Stimulated activated memory B cell treated with anti-CD40 and anti-IgM and Interleukin-4, amounts not matched to agents 10 μg/mL and 1 μg/mL and 100 μg/mL, for 72 hours (primary cell): ENCODE data around the gene SLX1A.
"Not testable (repeated sequence)": the region's sequence is repeated elsewhere in the genome, so short reads cannot be mapped to it uniquely, and the experiment has no call there.

Experiments
- ATAC-seq: fragments of 150-1000 bp; cut with Tn5 transposase; 2 replicates; pipeline ENCODE4 v1.10.0; 2021
- H3K27ac Mint-ChIP-seq: one replicate; pipeline ENCODE4 v1.8.0; 2022; ENCODE audit warnings: mild to moderate bottlenecking, mixed read lengths
- H3K27me3 Mint-ChIP-seq: one replicate; pipeline ENCODE4 v1.8.0; 2022; ENCODE audit warnings: mixed read lengths
- H3K36me3 Mint-ChIP-seq: one replicate; pipeline ENCODE4 v1.8.0; 2022; ENCODE audit warnings: mixed read lengths
- H3K4me1 Mint-ChIP-seq: one replicate; pipeline ENCODE4 v1.8.0; 2022; ENCODE audit warnings: mixed read lengths
- H3K4me3 Mint-ChIP-seq: one replicate; pipeline ENCODE4 v1.8.0; 2022; ENCODE audit warnings: mild to moderate bottlenecking, moderate library complexity, mixed read lengths
- H3K9me3 Mint-ChIP-seq: one replicate; pipeline ENCODE4 v1.8.0; 2022; ENCODE audit warnings: mixed read lengths

Gene SLX1A

GRCh38 chr16:30173054-30173453 is 20.6 kb upstream of the SLX1A start:
- H3K4me3 Mint-ChIP-seq, result no peak overlapping the region
- H3K27me3 Mint-ChIP-seq, result no peaks in the 10 kb centered on the region
- H3K9me3 Mint-ChIP-seq, result no peaks in the 10 kb centered on the region
- H3K4me1 Mint-ChIP-seq, result no peaks in the 10 kb centered on the region
- no peak for ATAC-seq
- no peak overlapping the region for H3K27ac Mint-ChIP-seq
- no peaks in the 10 kb centered on the region for H3K36me3 Mint-ChIP-seq

GRCh38 chr16:30176876-30177275 is 16.8 kb upstream of the SLX1A start:
- ATAC-seq, H3K27me3 Mint-ChIP-seq, H3K36me3 Mint-ChIP-seq, H3K4me1 Mint-ChIP-seq, H3K27ac Mint-ChIP-seq, H3K4me3 Mint-ChIP-seq, H3K9me3 Mint-ChIP-seq: not testable (repeated sequence)

GRCh38 chr16:30179195-30179594 is 14.5 kb upstream of the SLX1A start:
- ATAC-seq, result no peak
- peaks cover 5% of the 10 kb centered on the region for H3K36me3 Mint-ChIP-seq
- H3K9me3 Mint-ChIP-seq, result no peaks in the 10 kb centered on the region
- H3K27ac Mint-ChIP-seq, result peak overlapping the region; percentile 42
- no peak overlapping the region for H3K4me3 Mint-ChIP-seq
- H3K27me3 Mint-ChIP-seq, result no peaks in the 10 kb centered on the region
- H3K4me1 Mint-ChIP-seq, result peaks cover 18% of the 10 kb centered on the region

GRCh38 chr16:30179931-30180330 is 13.7 kb upstream of the SLX1A start:
- no peak for ATAC-seq
- no peaks in the 10 kb centered on the region for H3K9me3 Mint-ChIP-seq
- H3K36me3 Mint-ChIP-seq, result peaks cover 12% of the 10 kb centered on the region
- H3K4me1 Mint-ChIP-seq, result peaks cover 23% of the 10 kb centered on the region
- no peaks in the 10 kb centered on the region for H3K27me3 Mint-ChIP-seq
- H3K27ac Mint-ChIP-seq, result peak overlapping the region; percentile 42
- no peak overlapping the region for H3K4me3 Mint-ChIP-seq

GRCh38 chr16:30180741-30181140 is 12.9 kb upstream of the SLX1A start:
- H3K4me1 Mint-ChIP-seq, result peaks cover 26% of the 10 kb centered on the region
- ATAC-seq, result no peak
- peak overlapping the region; percentile 42 for H3K27ac Mint-ChIP-seq
- H3K4me3 Mint-ChIP-seq, result no peak overlapping the region
- no peaks in the 10 kb centered on the region for H3K27me3 Mint-ChIP-seq
- peaks cover 20% of the 10 kb centered on the region for H3K36me3 Mint-ChIP-seq
- H3K9me3 Mint-ChIP-seq, result no peaks in the 10 kb centered on the region

- Mint-ChIP-seq H3K4me1 (peaks cover 45% of the 10 kb centered on the region), H3K9me3 (no peaks in the 10 kb centered on the region), H3K4me3 (peak within 1 kb of the TSS; percentile 94), H3K36me3 (peaks cover 44% of the 10 kb centered on the region), H3K27ac (peak within 1 kb of the TSS; percentile 98), H3K27me3 (no peaks in the 10 kb centered on the region)
- peak; percentile 82 for ATAC-seq
Measured at GRCh38 chr16:30183233-30184095, 10.2 kb upstream of the SLX1A start, which contains the start of gene CORO1A. Gene CORO1A, plus strand, starts transcription at chr16:30183602. Its CDS starts 1,608 bp downstream, at chr16:30185210.

- Mint-ChIP-seq H3K4me1 (peaks cover 45% of the 10 kb centered on the region), H3K9me3 (no peaks in the 10 kb centered on the region), H3K4me3 (peak overlapping the region; percentile 94), H3K27me3 (no peaks in the 10 kb centered on the region), H3K36me3 (peaks cover 44% of the 10 kb centered on the region), H3K27ac (peak overlapping the region; percentile 98)
- peak; percentile 10 for ATAC-seq
Measured at GRCh38 chr16:30184096-30184890, 9.4 kb upstream of the SLX1A start.

GRCh38 chr16:30184891-30185682 is 8.6 kb upstream of the SLX1A start:
- H3K27ac Mint-ChIP-seq, result peak overlapping the region; percentile 98
- H3K36me3 Mint-ChIP-seq, result peaks cover 44% of the 10 kb centered on the region
- no peaks in the 10 kb centered on the region for H3K9me3 Mint-ChIP-seq
- H3K4me1 Mint-ChIP-seq, result peaks cover 45% of the 10 kb centered on the region
- peak; percentile 0 for ATAC-seq
- H3K27me3 Mint-ChIP-seq, result no peaks in the 10 kb centered on the region
- peak overlapping the region; percentile 94 for H3K4me3 Mint-ChIP-seq

GRCh38 chr16:30185683-30186421 is 7.8 kb upstream of the SLX1A start:
- H3K36me3 Mint-ChIP-seq, result peaks cover 44% of the 10 kb centered on the region
- H3K27ac Mint-ChIP-seq, result peak overlapping the region; percentile 98
- peaks cover 41% of the 10 kb centered on the region for H3K4me1 Mint-ChIP-seq
- H3K4me3 Mint-ChIP-seq, result peak overlapping the region; percentile 94
- peak; percentile 65 for ATAC-seq
- no peaks in the 10 kb centered on the region for H3K9me3 Mint-ChIP-seq
- H3K27me3 Mint-ChIP-seq, result no peaks in the 10 kb centered on the region

GRCh38 chr16:30186444-30186781 is 7.3 kb upstream of the SLX1A start:
- peaks cover 39% of the 10 kb centered on the region for H3K4me1 Mint-ChIP-seq
- no peaks in the 10 kb centered on the region for H3K27me3 Mint-ChIP-seq
- peak overlapping the region; percentile 94 for H3K4me3 Mint-ChIP-seq
- no peaks in the 10 kb centered on the region for H3K9me3 Mint-ChIP-seq
- peak overlapping the region; percentile 98 for H3K27ac Mint-ChIP-seq
- ATAC-seq, result no peak
- peaks cover 44% of the 10 kb centered on the region for H3K36me3 Mint-ChIP-seq

- peaks cover 44% of the 10 kb centered on the region for H3K36me3 Mint-ChIP-seq
- ATAC-seq, result no peak
Measured at GRCh38 chr16:30186782-30187555, 6.7 kb upstream of the SLX1A start.

GRCh38 chr16:30187556-30187865 is 6.2 kb upstream of the SLX1A start:
- H3K4me3 Mint-ChIP-seq, result peak overlapping the region; percentile 94
- H3K36me3 Mint-ChIP-seq, result peaks cover 44% of the 10 kb centered on the region
- peaks cover 31% of the 10 kb centered on the region for H3K4me1 Mint-ChIP-seq
- H3K27me3 Mint-ChIP-seq, result no peaks in the 10 kb centered on the region
- H3K27ac Mint-ChIP-seq, result peak overlapping the region; percentile 98
- no peak for ATAC-seq
- H3K9me3 Mint-ChIP-seq, result no peaks in the 10 kb centered on the region

More at GRCh38 chr16:30186782-30187555, 6.7 kb upstream of the SLX1A start:
- no peaks in the 10 kb centered on the region for H3K9me3 Mint-ChIP-seq
- H3K27me3 Mint-ChIP-seq, result no peaks in the 10 kb centered on the region
- H3K4me3 Mint-ChIP-seq, result peak overlapping the region; percentile 94
- H3K4me1 Mint-ChIP-seq, result peaks cover 36% of the 10 kb centered on the region
- H3K27ac Mint-ChIP-seq, result peak overlapping the region; percentile 98

GRCh38 chr16:30187971-30188561 is 5.6 kb upstream of the SLX1A start:
- H3K27me3 Mint-ChIP-seq, result no peaks in the 10 kb centered on the region
- peak overlapping the region; percentile 31 for H3K4me3 Mint-ChIP-seq
- H3K9me3 Mint-ChIP-seq, result no peaks in the 10 kb centered on the region
- no peak for ATAC-seq
- H3K4me1 Mint-ChIP-seq, result peaks cover 27% of the 10 kb centered on the region
- H3K27ac Mint-ChIP-seq, result peak overlapping the region; percentile 98
- H3K36me3 Mint-ChIP-seq, result peaks cover 44% of the 10 kb centered on the region

- H3K9me3 Mint-ChIP-seq, H3K27me3 Mint-ChIP-seq, H3K4me3 Mint-ChIP-seq, ATAC-seq, H3K27ac Mint-ChIP-seq: not testable (repeated sequence)
- peaks cover 15% of the 10 kb centered on the region for H3K4me1 Mint-ChIP-seq
- H3K36me3 Mint-ChIP-seq, result peaks cover 20% of the 10 kb centered on the region
Measured at GRCh38 chr16:30191158-30191557, 2.5 kb upstream of the SLX1A start.
